ENCODE data around the gene SLC46A1.

DNA sequence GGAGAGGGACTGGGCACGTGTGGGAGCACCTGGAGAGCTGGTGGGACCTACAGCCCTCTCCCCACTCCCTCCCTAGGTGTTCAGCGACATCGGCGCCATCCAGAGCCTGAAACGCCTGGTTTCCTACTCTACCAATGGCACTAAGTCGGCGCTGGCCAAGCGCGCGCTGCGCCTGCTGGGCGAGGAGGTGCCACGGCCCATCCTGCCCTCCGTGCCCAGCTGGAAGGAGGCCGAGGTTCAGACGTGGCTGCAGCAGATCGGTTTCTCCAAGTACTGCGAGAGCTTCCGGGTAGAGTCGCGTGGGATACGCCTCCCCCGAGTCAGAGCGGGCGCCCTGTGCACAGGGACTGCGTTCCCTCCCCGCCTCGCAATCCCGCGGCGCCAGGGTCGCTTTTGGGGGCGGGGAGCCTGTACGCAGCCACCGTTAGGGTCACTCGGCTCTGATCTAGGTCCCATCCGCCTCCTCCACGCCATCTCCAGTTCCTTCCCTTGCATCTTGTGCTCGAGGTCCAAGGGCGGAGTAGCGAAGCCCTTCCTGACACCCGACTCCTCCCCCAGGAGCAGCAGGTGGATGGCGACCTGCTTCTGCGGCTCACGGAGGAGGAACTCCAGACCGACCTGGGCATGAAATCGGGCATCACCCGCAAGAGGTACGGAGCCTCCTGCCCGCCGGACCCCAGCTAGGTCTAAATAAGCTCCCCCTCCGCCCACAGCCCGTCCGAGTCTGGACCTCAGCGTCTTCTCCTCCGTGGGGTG is 21.6 kb downstream of the SLC46A1 start:
- TF ChIP-seq, protein P1, sequence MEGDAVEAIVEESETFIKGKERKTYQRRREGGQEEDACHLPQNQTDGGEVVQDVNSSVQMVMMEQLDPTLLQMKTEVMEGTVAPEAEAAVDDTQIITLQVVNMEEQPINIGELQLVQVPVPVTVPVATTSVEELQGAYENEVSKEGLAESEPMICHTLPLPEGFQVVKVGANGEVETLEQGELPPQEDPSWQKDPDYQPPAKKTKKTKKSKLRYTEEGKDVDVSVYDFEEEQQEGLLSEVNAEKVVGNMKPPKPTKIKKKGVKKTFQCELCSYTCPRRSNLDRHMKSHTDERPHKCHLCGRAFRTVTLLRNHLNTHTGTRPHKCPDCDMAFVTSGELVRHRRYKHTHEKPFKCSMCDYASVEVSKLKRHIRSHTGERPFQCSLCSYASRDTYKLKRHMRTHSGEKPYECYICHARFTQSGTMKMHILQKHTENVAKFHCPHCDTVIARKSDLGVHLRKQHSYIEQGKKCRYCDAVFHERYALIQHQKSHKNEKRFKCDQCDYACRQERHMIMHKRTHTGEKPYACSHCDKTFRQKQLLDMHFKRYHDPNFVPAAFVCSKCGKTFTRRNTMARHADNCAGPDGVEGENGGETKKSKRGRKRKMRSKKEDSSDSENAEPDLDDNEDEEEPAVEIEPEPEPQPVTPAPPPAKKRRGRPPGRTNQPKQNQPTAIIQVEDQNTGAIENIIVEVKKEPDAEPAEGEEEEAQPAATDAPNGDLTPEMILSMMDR (conservative IDR thresholded peaks at IDR 0.05; ENCODE audit: low read length), result no peak
- TF ChIP-seq EZH2phosphoT487 (IDR thresholded peaks at IDR 0.05; ENCODE audit: borderline replicate concordance, low read depth, low read length), result no peak
